ENCODE measurements around the gene SAMD10.

SAMD10 gene

DNA sequence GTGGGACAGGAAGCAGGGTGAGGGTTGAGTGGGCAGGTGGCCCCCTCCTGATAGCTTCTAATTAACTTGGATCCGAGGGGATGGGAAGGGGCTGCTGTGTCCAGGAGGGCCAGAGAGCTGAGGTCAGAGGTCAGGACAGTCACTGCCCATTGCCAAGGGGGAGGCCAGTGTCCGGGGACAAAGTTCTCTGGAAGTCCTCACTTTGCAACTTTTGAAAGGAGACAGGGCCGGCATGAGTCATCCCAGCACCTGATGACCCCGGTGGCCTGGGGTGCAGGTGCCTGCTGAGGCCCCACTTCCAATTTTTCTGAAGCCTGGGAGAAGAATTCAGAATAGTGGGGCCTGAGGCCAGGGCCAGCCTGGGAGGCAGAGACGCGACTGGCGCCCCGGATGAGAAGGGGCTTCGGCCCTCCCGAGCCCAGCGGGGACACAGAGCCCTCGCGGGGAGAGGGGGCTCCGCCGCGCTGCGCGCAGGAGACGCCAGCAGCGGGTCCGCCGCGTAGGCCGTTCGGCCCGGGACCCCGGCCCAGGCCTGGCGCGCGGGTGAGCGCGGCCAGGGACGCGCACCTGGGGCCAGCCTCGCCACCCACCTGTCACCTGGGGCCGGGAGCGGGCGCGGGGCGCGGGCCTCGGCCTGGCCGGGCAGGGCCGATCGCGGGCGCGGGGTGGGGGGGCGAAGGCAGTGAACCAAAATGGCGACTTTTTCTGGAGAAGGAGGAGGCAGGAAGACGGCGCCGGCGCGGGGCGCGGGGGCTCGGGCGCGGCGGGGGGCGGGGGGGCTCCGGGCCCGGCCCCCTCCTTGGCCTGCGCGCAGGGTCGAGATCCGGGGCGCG lies 10.3 kb downstream of the SAMD10 start:
- ChIA-PET POLR2A (ENCODE audit: low non-redundant PET) (interaction anchor here (0.7 kb wide), 1 partner anchor 13 kb away, joined by 3 read pairs; the partner anchor contains the start of gene UCKL1), CTCF (interaction anchor here (0.6 kb wide), 1 partner anchor 70 kb away, joined by 3 read pairs; no protein-coding TSS in a partner anchor)
- TF ChIP-seq, protein P1, sequence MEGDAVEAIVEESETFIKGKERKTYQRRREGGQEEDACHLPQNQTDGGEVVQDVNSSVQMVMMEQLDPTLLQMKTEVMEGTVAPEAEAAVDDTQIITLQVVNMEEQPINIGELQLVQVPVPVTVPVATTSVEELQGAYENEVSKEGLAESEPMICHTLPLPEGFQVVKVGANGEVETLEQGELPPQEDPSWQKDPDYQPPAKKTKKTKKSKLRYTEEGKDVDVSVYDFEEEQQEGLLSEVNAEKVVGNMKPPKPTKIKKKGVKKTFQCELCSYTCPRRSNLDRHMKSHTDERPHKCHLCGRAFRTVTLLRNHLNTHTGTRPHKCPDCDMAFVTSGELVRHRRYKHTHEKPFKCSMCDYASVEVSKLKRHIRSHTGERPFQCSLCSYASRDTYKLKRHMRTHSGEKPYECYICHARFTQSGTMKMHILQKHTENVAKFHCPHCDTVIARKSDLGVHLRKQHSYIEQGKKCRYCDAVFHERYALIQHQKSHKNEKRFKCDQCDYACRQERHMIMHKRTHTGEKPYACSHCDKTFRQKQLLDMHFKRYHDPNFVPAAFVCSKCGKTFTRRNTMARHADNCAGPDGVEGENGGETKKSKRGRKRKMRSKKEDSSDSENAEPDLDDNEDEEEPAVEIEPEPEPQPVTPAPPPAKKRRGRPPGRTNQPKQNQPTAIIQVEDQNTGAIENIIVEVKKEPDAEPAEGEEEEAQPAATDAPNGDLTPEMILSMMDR (conservative IDR thresholded peaks at IDR 0.05; ENCODE audit: low read depth) = no peak
- DNase-seq (ENCODE audit: low spot score) = no peak
- peak overlapping the region; percentile 66 for H3K27ac ChIP-seq

DNA sequence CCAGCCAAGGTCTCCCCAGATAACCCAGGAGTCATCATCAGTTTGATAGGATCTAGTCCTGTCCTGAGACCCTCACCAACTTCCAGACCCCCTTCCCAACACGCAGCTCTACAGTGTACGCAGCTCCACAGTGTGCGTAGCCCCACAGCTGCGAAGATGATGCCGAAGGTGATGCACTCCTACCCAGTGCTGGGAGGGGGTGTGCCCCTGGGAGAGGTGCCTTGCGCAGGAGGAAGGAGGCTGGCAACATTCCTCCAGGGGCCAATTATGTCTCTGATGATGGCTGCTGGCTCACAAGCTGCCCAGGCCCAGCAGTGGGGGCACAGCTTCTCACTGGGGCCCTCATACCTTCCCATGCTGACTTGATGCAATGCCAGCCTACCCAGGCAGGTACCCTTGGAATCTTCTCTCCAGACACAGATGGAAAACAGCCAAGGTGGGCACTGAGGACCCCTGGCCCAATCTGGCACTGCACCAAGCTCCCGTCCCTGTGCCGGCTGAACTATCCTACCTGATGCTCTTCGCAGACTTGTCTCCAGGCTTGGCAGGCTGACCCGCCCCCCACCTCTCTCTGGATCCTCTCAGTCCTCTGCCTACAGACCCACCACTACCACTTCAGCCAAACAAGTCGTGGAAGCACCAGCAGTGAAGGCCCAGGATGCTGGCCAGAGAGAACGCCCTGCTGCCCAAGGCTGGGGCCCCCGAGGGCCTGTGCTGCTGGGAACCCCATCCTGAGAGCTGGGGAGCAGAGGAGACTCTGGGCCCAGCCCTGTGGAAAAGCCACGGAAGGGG lies 11.1 kb downstream of the SAMD10 start:
- no peak for DNase-seq (ENCODE audit: low spot score)
- CTCF ChIA-PET = interaction anchor here (0.6 kb wide), 1 partner anchor 70 kb away, joined by 3 read pairs; no protein-coding TSS in a partner anchor
- POLR2A ChIA-PET (ENCODE audit: low non-redundant PET) = interaction anchor here (0.7 kb wide), 1 partner anchor 12 kb away, joined by 3 read pairs; the partner anchor contains the start of gene UCKL1
- H3K27ac ChIP-seq = peak overlapping the region; percentile 66
- TF ChIP-seq, protein P1 (conservative IDR thresholded peaks at IDR 0.05; ENCODE audit: low read depth) = no peak

DNA sequence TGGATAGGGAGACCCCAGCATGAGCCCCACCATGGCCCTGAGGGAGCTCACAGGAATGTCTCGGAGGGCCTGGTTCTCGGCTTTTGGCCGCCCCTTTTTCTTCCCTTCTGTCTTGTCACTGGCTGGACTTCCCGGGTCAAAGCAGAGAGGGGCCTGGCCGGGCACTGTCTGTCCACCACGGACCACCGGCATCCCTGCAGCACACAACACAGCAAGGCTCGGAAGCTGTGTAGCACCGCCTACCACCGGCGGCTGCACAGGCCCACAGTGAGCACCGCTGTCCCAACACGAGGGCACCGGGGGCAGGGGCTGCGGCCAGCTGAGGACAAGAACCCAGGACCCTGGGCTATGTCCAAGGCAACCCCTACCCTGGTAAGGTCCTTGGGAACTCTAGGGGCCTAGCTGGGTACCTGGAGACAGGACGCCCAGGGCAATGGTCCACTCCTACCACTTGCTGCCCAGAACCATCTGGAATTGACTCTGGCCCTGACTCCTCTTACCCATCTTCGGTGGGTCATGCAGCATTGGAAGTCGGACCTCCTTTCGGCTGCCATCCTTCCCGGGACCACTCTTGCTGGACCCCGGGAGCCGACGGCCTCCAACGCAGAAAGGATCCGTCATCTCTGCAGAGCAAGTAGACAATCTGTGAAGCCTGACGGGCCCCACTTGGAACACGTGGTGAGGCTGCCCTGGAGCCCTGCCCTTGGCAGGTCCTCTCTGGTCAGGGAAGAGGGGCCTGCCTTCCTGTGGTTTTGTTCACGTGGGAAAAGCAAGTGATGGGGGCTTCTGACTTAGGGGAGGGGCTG lies 11.9 kb downstream of the SAMD10 start:
- H3K27ac ChIP-seq = peak overlapping the region; percentile 66; the same call in 1 of the 2 replicates
- POLR2A ChIA-PET (ENCODE audit: low non-redundant PET) = no interaction called here
- CTCF ChIA-PET = no interaction called here
- TF ChIP-seq, protein P1 (conservative IDR thresholded peaks at IDR 0.05; ENCODE audit: low read depth) = no peak
- no peak for DNase-seq (ENCODE audit: low spot score)

DNA sequence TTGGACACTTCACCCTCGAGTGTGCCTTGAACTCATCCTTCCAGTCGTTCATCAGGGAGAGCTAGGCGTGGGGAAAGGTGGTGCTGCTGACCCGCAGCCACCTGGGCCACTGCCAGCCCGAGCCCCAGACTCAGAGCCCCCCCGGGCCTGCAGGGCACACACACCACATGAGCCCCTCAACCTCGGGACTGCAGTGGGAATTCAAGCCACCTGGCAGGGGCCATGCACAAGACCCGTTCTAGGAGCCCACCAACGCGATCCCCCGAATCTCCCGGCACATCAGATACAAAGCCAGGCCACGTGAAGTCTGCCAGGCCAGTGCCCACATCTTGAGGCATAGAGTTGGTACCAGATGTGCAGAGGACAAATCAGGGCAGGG lies 12.5 kb downstream of the SAMD10 start:
- ChIA-PET CTCF (no interaction called here), POLR2A (ENCODE audit: low non-redundant PET) (no interaction called here)
- H3K27ac ChIP-seq = peak overlapping the region; percentile 3; the same call in 1 of the 2 replicates
- TF ChIP-seq, protein P1 (conservative IDR thresholded peaks at IDR 0.05; ENCODE audit: low read depth) = no peak
- no peak for DNase-seq (ENCODE audit: low spot score)

DNA sequence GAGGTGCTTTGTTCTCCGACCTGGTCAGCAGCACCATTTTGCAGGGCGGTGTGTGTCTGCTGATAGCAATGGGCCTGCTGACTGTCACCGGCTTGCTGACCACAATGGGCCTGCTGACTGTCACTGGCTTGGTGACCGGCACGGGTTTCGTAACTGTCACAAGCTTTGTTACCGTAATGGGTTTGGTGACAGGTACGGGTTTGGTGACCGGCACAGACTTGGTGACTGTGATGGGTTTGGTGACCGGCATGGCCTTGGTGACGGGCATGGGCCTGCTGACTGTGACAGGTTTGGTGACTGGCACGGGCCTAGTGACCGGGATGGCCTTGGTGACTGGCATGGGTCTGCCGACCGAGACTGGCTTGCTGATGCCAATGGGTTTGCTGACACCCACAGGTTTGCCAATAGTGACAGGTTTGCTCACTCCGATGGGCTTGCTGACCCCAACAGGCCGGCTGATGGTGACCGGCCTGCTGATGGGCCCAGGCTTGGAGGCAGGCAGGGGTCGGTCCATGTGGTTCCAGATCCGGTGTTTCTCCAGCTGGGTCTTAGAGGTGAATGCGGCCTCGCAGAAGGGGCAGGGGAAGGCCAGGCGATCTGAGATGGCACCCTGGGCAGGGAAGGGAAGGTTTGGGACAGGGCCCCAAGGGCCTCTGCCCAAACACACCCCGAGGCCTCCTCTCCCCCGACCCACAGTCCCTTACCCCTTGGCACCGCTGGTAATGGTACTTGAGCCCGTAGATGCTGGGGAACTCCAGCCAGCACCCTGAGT lies 13.1 kb downstream of the SAMD10 start:
- ChIA-PET CTCF (interaction anchor here (0.6 kb wide), 1 partner anchor 408 kb away, joined by 3 read pairs; no protein-coding TSS in a partner anchor), POLR2A (ENCODE audit: low non-redundant PET) (no interaction called here)
- TF ChIP-seq, protein P1 (conservative IDR thresholded peaks at IDR 0.05; ENCODE audit: low read depth) = no peak
- no peak for DNase-seq (ENCODE audit: low spot score)
- H3K27ac ChIP-seq = peak overlapping the region; percentile 3; the same call in 1 of the 2 replicates

All from RWPE1 (cell line).